ENCODE measurements around the gene HOXD11. TPM values are rescaled to one million over a fixed set of nuclear protein-coding genes. Genes with fewer than 3 reads are reported as not detected.

Gene HOXD11
- total and polyA plus RNA-seq, 2 of the 4 experiments (the other 2 are of a cell fraction): not detected

- in situ Hi-C loops (cut with MboI; ENCODE audit: low sequenced_read_pairs): no loop called here
- no peak for TF ChIP-seq CHD1 (IDR thresholded peaks at IDR 0.05; ENCODE audit: low read depth, low read length)
- TF ChIP-seq RFX5 (IDR thresholded peaks at IDR 0.05; ENCODE audit: low read depth, low read length): no peak
- no peak for TF ChIP-seq RAD21 (IDR thresholded peaks at IDR 0.05; ENCODE audit: low read length)
- TF ChIP-seq USF2 (IDR thresholded peaks at IDR 0.05; ENCODE audit: low read depth, low read length): no peak
- TF ChIP-seq MAFK (IDR thresholded peaks at IDR 0.05; ENCODE audit: low read depth, low read length): no peak
- no peak for TF ChIP-seq CEBPB (IDR thresholded peaks at IDR 0.05; ENCODE audit: low read depth, low read length)
- no peak for TF ChIP-seq BHLHE40 (IDR thresholded peaks at IDR 0.05; ENCODE audit: low read depth, low read length)
- no peak for TF ChIP-seq ELK1 (IDR thresholded peaks at IDR 0.05; ENCODE audit: borderline replicate concordance, low read depth, low read length)
- no peak for TF ChIP-seq FOS (IDR thresholded peaks at IDR 0.05; ENCODE audit: low read depth, low read length)
- TF ChIP-seq MAZ (IDR thresholded peaks at IDR 0.05; ENCODE audit: borderline replicate concordance, low read depth, low read length): no peak
- no peak for TF ChIP-seq NFE2L2 (IDR thresholded peaks at IDR 0.05; ENCODE audit: low read depth, low read length)
- TF ChIP-seq SMC3 (IDR thresholded peaks at IDR 0.05; ENCODE audit: low read depth, low read length): no peak
- TF ChIP-seq CTCF (conservative IDR thresholded peaks at IDR 0.05; ENCODE audit: low read depth, low read length): no peak
- no peak for TF ChIP-seq MXI1 (IDR thresholded peaks at IDR 0.05; ENCODE audit: borderline replicate concordance, low read depth, low read length)
- no peak for TF ChIP-seq POLR2A (IDR thresholded peaks at IDR 0.05; ENCODE audit: low read depth, low read length)
- TF ChIP-seq RCOR1 (IDR thresholded peaks at IDR 0.05; ENCODE audit: insufficient replicate concordance, low read length): no peak
- BruUV-seq (replicated peaks): no TSS peak
- no peak overlapping the region for H3K14ac ChIP-seq (replicated peaks; ENCODE audit: low read depth, low read length)
- DNase-seq: no peak
- H3K27ac ChIP-seq (ENCODE audit: insufficient read depth, low read length): no peak overlapping the region
- peaks cover 17% of the 10 kb centered on the region for H3K9me3 ChIP-seq (ENCODE audit: control insufficient read depth, insufficient read depth, low read length)
- no peak for ATAC-seq (ENCODE audit: low read depth)
- no peak overlapping the region for H3K56ac ChIP-seq (ENCODE audit: extremely low read depth, insufficient read depth, low read length)
- no peak overlapping the region for H2BK120ac ChIP-seq (ENCODE audit: low read depth, low read length)
- H2AFZ ChIP-seq (replicated peaks; ENCODE audit: low read length, poor library complexity): no peak overlapping the region
- intact Hi-C loops (cut with micrococcal nuclease): no loop called here
- dilution Hi-C loops (cut with HindIII; ENCODE audit: low sequenced_read_pairs, unreplicated experiment): no loop called here
- no peak overlapping the region for H3K9ac ChIP-seq (ENCODE audit: low read depth, low read length)
- ChIA-PET CTCF (interaction anchor here (0.7 kb wide), 1 partner anchor 453 kb away, joined by 3 read pairs; no protein-coding TSS in a partner anchor), POLR2A (ENCODE audit: unreplicated experiment) (no interaction called here)
- no peak overlapping the region for H4K5ac ChIP-seq (ENCODE audit: low read depth, low read length)
- H4K91ac ChIP-seq (ENCODE audit: insufficient read depth, low read depth, low read length): no peak overlapping the region
- no peak overlapping the region for H3K23ac ChIP-seq (ENCODE audit: low read depth, low read length)
- no peak overlapping the region for H4K8ac ChIP-seq (ENCODE audit: low read depth in 2 of 2, low read length in 2 of 2)
- WGBS, 2 experiments (ENCODE audit: extremely low coverage in 2 of 2, insufficient read length in 1 of 2): no CpG with 5 or more reads among the region's 22 CpGs
- peaks cover 93% of the 10 kb centered on the region for H3K27me3 ChIP-seq (ENCODE audit: control insufficient read depth, insufficient read depth, low read length)
- H2BK5ac ChIP-seq (ENCODE audit: low read depth, low read length, poor library complexity, severe bottlenecking): no peak overlapping the region
- no peaks in the 10 kb centered on the region for H4K20me1 ChIP-seq (ENCODE audit: insufficient read depth, low read length)
- H2AK9ac ChIP-seq (replicated peaks; ENCODE audit: low read depth, low read length, poor library complexity): no peak overlapping the region
- H3K18ac ChIP-seq (ENCODE audit: low read depth, low read length): no peak overlapping the region
- H3K79me1 ChIP-seq (ENCODE audit: low read depth in 1 of 2, low read length in 2 of 2): no peaks in the 10 kb centered on the region
- no peak overlapping the region for H2BK20ac ChIP-seq (ENCODE audit: low read depth, low read length)
- H3K4me1 ChIP-seq (ENCODE audit: control insufficient read depth, insufficient read depth, low read length): no peaks in the 10 kb centered on the region
- no peaks in the 10 kb centered on the region for H3K36me3 ChIP-seq (ENCODE audit: control insufficient read depth, insufficient read depth, low read length)
- no peaks in the 10 kb centered on the region for H3K9me1 ChIP-seq (ENCODE audit: insufficient read depth, low read length)
- H3K4me2 ChIP-seq (ENCODE audit: low read depth, low read length): no peak overlapping the region; the same call in 1 of the 2 replicates
- H2BK15ac ChIP-seq (ENCODE audit: low read depth, low read length): no peak overlapping the region
- H3K4me3 ChIP-seq (ENCODE audit: insufficient read depth, low read depth, low read length): no peak overlapping the region
- H2AK5ac ChIP-seq (ENCODE audit: low read depth, low read length): no peak overlapping the region
- no peak overlapping the region for H3K4ac ChIP-seq (ENCODE audit: low read depth, low read length)
These were observed 51.1 kb downstream of the HOXD11 start for GRCh38 chr2:176158186-176158591.
